Iris pigment epithelial cell (primary cell): ENCODE measurements around the gene TMEM117.

Experiments used
- DNase-seq: peaks from one replicate; pipeline ENCODE4 v3.0.0-alpha.2; 2011; ENCODE audit warnings: low read depth

TMEM117 gene

DNA sequence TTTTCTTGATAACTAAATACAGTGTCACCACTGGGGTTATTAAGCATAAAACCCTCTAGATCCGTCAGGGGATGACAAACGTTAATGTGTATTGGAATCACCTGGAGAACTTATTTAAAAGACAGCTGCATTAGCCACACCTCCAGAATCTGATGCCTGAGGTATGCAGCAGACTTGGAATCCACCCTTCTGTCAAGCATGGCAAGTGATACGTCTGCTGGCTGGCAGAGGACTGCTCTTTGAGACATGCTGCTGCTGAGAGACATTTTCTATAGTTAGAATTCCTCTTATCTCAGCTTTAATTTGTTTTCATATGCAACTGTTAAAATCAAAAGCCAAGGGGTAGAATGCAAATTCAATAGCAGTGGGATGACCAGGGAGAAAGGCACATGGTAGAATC, 544.0 kb downstream of the TMEM117 start:
- DNase-seq: no peak

DNA sequence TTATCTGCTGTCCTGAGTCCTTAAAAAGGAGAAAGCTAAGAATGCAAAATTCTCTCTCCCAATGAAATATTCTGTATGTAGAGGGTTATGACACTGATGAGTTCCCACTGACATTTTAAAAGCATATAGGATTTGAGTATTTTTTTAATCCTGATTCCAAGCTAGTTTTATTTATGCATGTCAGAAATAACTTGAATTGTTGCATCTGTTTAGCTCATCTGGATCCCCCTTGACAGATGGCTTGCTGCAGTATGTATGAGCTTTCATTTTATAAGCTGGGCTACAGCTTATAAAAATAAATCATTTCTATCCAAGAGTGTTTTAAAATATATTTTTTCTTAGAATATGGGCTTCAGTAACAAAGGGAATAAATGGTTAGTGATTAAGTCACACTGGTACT, 545.0 kb downstream of the TMEM117 start:
- DNase-seq: no peak

DNA sequence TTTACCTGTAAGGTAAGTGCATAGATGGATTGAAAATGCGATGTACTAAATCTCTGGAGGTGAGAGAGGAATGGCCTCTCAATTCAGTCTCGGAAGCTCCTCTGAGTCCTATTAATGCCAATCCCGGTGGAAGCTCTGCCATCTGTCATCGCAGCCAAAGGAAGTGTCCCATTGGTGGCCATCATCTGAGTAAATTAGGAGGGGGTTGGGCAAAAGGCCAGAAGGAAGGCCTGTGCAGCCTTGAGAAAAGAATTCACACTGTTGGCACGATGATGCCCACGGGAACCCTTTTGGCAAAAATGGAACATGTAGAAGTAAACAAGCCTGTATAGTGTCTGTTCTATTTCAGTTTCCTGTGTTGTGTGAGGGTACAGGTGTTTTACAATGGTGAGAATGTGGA, 545.5 kb downstream of the TMEM117 start:
- DNase-seq: no peak

DNA sequence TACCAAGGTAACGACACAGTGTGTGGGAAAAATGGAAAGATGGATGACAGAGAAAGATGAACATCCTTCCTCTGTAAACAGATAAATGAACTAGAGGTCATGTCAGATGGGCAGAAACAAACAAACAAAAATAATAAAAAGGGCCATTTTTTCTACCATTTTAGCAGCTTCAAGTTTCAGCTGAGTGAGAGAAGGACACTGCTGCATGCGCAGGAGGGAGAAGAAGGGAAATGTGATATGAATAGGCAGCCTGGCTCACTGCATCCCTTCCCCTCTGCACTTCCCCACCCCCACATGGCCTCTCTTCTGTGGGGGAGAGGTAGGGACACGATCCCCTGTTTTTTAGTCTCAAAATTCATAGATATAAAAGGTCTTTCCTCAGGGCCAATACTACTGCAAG, 548.3 kb downstream of the TMEM117 start:
- DNase-seq: no peak

DNA sequence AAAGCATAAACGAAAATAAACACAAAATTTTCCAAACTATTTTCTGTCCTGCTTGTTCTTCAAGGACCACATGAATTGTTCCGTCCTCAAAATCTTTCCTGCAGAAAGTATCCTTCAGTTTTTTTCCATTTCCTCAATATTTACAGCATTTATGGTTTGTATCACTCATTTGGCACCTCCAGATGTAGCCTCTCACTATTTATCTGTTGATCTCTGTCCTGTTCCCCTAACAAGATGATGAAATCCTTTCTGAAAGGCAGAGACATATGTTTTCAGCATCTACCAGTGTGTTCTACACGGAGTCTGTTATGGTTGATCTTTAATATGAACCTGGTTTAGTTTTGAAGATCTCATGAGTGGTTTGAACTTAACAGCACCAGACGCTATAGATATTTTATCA, 550.1 kb downstream of the TMEM117 start:
- DNase-seq: no peak

DNA sequence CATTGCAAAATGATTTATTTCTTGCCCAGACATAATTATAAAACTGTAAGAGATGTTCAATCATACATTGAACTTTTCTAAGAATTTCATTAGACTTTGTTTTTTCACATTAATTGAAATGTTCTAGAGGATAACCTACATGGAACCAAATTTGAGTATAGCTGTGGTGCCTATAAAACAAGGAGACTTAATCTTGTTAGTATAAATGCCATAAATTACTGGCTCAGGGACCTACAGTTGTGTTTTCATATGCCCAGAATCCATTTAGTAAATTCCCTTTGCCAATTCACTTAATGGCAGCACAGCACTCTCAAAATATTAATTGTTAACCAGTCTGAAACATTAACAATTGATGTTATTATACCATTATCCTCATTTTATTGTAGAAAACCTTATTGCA, 551.7 kb downstream of the TMEM117 start:
- DNase-seq: no peak

DNA sequence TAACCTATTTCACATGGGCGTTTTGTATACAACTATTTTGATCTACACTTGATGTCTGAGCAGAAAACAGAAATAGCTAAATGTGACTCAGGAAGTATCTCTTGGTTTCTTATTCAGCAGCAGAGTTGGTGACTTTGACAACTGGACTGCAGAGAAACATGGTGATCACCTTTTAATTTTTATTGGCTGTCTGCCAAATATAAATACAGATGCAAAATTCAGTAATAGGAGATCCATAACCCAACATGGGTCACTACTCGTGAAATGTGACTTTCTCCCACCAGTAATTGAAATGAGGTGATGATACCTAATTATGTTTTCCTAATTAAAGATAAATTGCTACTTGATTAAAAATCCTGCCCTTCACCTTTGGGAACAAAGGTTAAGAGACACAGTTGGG, 553.2 kb downstream of the TMEM117 start:
- DNase-seq: no peak

DNA sequence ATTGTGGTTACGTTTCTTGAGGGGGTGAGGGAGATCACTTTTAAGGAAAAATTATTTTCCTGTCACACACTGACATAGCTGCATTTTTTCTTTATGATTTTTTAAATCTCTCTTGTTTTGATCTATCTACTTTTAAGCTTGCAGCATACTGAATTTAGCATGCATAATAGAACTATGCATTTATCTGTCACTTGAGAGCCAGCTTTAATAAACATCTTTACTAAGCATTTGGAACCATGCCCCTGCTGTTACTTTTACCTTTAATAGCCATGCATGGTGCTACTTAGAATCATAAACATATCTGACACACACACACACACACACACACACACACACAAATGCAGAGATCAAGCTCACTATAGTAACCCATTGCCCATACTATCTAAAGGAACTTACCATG, 554.0 kb downstream of the TMEM117 start:
- no peak for DNase-seq

DNA sequence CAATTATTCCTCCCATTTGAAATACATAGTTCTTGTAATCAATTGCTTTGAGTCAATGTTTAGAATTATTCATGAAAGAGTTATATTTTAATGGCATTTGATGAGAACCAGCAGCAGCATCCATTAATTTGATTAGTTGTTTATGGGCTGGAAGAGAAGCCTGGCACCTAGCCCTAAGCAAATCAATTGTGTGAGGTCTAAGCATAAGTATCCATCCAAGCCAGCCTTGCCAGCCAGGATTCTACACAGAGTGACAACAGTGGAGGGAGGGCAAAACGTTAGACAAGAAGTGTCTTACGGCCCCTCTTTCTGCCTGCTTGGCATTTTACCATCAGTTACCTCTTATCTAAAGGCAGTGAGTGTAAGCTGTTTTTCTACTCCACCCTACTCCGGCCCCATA, 561.8 kb downstream of the TMEM117 start:
- DNase-seq: no peak

DNA sequence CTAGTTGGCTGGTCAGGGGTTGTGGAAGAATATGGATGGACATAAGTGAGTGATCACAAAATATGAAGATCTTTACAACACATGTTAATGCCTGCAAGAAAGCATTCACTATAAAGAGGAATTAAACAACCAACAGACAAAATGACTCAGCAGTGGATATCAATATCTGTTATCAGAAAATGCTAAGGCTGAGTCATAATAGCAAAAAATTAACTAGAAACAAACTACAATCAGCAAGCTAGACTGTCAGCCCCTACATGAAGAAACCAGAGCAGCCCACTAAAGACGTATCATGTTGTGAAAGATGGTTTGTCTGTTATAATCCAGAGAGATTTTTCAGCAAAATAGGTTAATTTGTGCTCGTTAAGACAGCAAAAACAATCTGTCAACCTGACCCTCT, 567.3 kb downstream of the TMEM117 start:
- no peak for DNase-seq

DNA sequence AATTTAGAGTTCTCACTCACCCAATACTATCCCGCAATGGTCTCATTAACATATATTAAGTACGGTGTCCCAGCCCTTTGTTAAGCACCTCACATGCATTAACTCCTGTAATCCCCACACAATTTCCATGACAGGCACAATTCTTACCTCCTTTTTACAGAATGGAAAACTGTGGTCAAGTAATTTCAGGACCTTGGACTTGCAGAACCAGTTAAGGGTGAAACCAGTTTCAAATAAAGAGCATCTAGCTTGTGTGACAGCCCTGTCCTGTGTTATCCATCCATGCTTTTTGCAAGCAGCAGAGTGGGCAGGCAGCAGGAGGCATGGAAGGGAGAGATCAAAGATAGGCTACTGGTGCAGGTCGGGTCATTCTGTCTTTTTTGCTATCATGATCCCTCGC, 569.4 kb downstream of the TMEM117 start:
- no peak for DNase-seq

DNA sequence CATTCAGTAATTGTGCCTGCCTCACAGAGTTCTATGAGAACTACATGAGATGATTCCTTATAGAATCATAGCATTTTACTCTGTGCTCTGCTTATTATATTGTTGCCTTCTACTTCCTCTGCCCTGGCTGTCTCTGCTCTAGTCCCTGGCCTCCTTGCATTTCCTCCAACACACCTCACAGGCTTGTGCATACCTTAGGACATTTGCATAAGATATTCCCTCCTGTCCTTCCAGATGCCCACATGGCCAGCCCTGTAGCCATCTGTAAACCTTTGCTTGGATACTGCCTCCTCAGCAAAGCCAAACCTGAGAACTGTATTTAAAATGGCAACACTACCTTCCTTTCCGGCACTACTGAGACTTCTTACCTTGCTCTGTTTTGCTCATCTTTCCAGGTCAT, 586.7 kb downstream of the TMEM117 start:
- no peak for DNase-seq

DNA sequence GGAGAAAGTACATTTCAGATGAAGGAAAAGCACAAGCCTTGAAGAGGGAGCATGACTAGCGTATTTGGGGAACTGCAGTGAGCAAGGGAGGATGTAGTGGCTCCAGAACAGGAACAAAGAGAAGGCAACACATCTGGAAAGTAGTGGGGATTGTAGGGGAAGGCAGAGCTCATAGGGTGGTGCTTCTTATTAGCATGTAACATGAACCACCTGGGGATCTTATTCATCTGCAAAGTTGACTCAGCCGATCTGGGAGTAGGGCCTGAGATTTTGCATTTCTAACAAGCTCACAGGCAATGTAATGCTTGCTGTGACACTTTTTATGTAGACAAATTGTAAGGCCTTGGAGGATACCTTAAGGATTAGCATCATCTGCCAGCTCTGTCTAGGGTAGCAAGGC, 592.9 kb downstream of the TMEM117 start:
- DNase-seq: no peak

DNA sequence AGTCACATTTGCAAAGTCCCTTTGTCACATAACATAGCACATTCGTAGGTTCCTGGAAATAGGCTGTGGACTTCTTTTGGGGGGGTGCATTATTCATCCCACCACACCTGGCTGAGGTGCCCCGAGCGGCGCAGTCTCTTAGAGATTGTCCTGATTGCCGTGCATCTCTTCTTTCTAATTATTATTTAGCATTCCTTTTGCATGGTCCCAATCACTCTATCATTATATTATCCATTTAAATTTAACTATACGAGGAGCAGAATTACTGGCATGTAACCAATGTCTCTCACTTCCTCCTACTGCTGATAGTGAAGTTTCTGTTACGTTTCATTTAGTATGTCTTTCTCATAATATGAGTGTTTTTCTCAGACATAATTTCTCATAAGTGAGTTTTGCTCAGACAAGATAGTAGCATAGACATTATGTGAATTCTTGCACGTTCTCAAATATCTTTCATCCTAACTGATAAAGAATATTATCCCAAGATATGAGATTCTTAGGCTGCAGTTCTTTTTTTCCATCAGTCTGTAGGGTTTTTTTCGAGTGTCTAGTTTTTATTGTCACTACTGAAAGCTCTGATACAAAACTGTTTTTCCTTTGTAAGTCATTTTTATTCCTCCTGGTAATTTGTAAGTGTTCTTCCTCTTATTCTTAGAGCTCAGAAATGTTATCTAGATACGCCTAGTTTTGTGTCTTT, 595.9 kb downstream of the TMEM117 start:
- DNase-seq: no peak

DNA sequence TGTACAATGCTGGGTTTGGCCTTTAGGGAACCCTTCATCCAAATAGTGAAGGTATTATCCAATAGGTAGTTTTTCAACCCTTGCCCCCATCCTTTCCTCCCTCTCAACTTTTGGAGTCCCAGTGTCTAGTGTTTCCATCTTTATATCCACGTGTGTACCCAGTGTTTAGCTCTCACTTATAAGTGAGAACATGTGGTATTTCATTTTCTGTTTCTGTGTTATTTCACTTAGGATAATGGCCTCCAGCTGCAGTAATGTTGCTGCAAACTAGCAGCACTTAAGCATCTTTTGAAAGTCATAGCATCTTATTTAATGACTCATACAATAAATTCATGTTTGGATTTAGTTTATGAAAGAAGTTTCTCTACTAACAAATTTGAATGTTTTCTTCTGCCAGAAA, 597.8 kb downstream of the TMEM117 start:
- DNase-seq: no peak

DNA sequence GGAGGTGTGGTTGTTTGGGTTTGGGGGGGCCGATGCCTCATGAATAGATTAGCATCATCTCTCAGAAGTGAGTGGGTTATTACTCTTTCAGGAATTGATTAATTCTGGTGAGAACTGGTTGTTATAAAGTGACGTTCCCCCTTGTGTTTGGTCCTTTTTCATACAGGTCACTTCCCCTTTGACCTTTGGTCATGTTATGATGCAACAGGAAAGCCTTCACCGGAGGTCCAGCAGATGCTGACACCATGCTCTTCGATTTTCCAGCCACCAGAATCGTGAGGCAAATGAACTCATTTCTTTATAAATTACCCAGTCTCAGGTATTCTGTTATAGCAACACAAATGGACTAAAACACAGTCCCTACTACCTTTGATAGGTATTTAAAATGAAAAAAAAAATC, 600.9 kb downstream of the TMEM117 start:
- DNase-seq: no peak
